ENCODE data around the gene DBNDD2. TPM values are rescaled to one million over a fixed set of nuclear protein-coding genes. Genes with fewer than 3 reads are reported as not detected.
A peak's percentile ranks its signal among the peaks of the same experiment; 100 is the strongest.

Gene DBNDD2
- total RNA-seq, 2 experiments from 2014 or later = 13.2 to 15.7 TPM

DNA sequence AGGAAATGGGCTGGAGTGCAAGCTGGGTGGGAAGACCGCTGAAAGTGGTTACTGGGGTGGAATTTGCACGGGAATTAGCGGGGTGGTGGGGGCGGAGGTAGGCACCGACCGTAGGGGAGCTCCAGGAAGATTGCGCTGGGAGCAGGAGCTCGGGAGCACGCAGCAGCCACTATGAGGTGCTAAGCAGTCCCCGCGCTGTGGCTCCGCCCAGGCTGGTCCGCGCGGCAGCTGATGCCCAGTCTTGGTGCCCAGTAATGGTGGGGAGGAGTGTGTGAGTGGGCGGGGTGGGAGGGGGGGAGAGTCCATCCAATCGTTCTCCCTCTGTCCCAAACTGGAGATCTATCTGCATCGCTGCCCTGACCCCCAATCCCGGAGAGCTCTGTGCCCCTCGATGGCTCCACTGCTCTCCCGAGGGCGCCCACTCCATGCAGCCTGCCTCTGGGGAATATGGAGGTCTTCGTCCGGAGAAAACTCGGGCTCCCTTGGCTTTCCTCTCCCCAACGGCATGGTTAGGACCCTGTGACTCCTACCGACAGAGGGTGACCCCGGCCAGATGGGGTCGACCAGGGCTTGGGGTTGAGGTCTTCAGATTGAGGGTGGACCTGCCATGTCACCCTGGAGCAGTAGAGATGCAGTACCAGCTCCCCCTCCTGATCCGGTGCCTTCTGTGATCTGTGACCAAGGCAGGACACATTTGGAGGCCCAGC lies 35.3 kb upstream of the DBNDD2 start:
- H3K27ac Mint-ChIP-seq = peak overlapping the region; percentile 96
- no peaks in the 10 kb centered on the region for H3K27me3 Mint-ChIP-seq
- no peak for ATAC-seq (ENCODE audit: poor library complexity)
- intact Hi-C loops (cut with DNase I, micrococcal nuclease) = loop anchor here (1.0 to 5.0 kb wide), 5 partner anchors 9 to 485 kb away; partner anchors contain the start of genes ACOT8 (in 1 of the 2), PIGT (in 1 of the 2), SYS1 (in 1 of the 2) and ZSWIM3 (in 1 of the 2)
- TF ChIP-seq CTCF (IDR thresholded peaks at IDR 0.05) = no peak
- H3K4me1 ChIP-seq (ENCODE audit: insufficient read depth, low read length) = peaks cover 39% of the 10 kb centered on the region
- peaks cover 9% of the 10 kb centered on the region for H3K36me3 ChIP-seq (ENCODE audit: insufficient read depth, low read length)
- ChIA-PET POLR2A (interaction anchor here (0.8 to 4.7 kb wide), 14 partner anchors 9 to 1916 kb away, joined by 3 to 184 read pairs (median 8); partner anchors contain the start of genes DBNDD2, PCIF1, PIGT and SYS1), CTCF (interaction anchor here (0.9 to 9.5 kb wide), 18 partner anchors 10 to 398 kb away, joined by 3 to 132 read pairs (median 5); partner anchors contain the start of genes PIGT and SYS1)
- H3K4me3 ChIP-seq (ENCODE audit: low read length) = peak overlapping the region; percentile 63
- H3K4me1 Mint-ChIP-seq (ENCODE audit: low read depth) = peaks cover 53% of the 10 kb centered on the region
- peaks cover 29% of the 10 kb centered on the region for H3K36me3 Mint-ChIP-seq (ENCODE audit: low read depth)
- peak overlapping the region; percentile 62 to 73 for H3K27ac ChIP-seq (ENCODE audit: low read depth in 1 of 2, low read length in 2 of 2)
- no peaks in the 10 kb centered on the region for H3K9me3 ChIP-seq (ENCODE audit: control insufficient read depth in 1 of 2, insufficient read depth in 1 of 2, low read length in 2 of 2)
- peak overlapping the region; percentile 90 for H3K4me3 Mint-ChIP-seq
- H3K27me3 ChIP-seq (ENCODE audit: control insufficient read depth in 1 of 2, insufficient read depth in 2 of 2, low read length in 2 of 2) = no peaks in the 10 kb centered on the region
- DNase-seq = peak in 1 of 14 experiments; percentile 30
- H3K9me3 Mint-ChIP-seq = no peaks in the 10 kb centered on the region

- H3K36me3 ChIP-seq (ENCODE audit: insufficient read depth, low read length) = peaks cover 2% of the 10 kb centered on the region
- H3K9me3 Mint-ChIP-seq = no peaks in the 10 kb centered on the region
- peak overlapping the region; percentile 90 for H3K4me3 Mint-ChIP-seq
- peak overlapping the region; percentile 63 for H3K4me3 ChIP-seq (ENCODE audit: low read length)
- H3K4me1 Mint-ChIP-seq (ENCODE audit: low read depth) = peaks cover 46% of the 10 kb centered on the region
- peak overlapping the region; percentile 96 for H3K27ac Mint-ChIP-seq
- H3K4me1 ChIP-seq (ENCODE audit: insufficient read depth, low read length) = peaks cover 32% of the 10 kb centered on the region
- H3K27ac ChIP-seq (ENCODE audit: low read depth in 1 of 2, low read length in 2 of 2) = peak overlapping the region; percentile 62 to 73
- no peaks in the 10 kb centered on the region for H3K27me3 ChIP-seq (ENCODE audit: control insufficient read depth in 1 of 2, insufficient read depth in 2 of 2, low read length in 2 of 2)
- DNase-seq (peak; percentile 84 to 95 (median 89)), ATAC-seq (ENCODE audit: poor library complexity) (peak; percentile 89)
- ChIA-PET POLR2A (interaction anchor here (0.6 to 4.7 kb wide), 19 partner anchors 9 to 1916 kb away, joined by 3 to 184 read pairs (median 4); partner anchors contain the start of genes DBNDD2, PCIF1, PIGT and SDC4), CTCF (interaction anchor here (0.6 to 9.5 kb wide), 36 partner anchors 8 to 1915 kb away, joined by 3 to 132 read pairs (median 4); partner anchors contain the start of genes PIGT, SDC4, SRSF6 and SYS1)
- no peaks in the 10 kb centered on the region for H3K9me3 ChIP-seq (ENCODE audit: control insufficient read depth in 1 of 2, insufficient read depth in 1 of 2, low read length in 2 of 2)
- intact Hi-C loops (cut with DNase I, micrococcal nuclease) = loop anchor here (1.0 to 5.0 kb wide), 6 partner anchors 10 to 484 kb away; partner anchors contain the start of genes ACOT8 (in 1 of the 2), PIGT (in 1 of the 2), SYS1 (in 1 of the 2) and ZSWIM3 (in 1 of the 2)
- H3K36me3 Mint-ChIP-seq (ENCODE audit: low read depth) = peaks cover 22% of the 10 kb centered on the region
- H3K27me3 Mint-ChIP-seq = no peaks in the 10 kb centered on the region
- TF ChIP-seq CTCF (IDR thresholded peaks at IDR 0.05) = peak; percentile 86
These were observed 34.6 kb upstream of the DBNDD2 start for GRCh38 chr20:45373353-45374100.

- Mint-ChIP-seq H3K27me3 (no peaks in the 10 kb centered on the region), H3K4me3 (peak overlapping the region; percentile 90), H3K36me3 (ENCODE audit: low read depth) (peaks cover 16% of the 10 kb centered on the region), H3K4me1 (ENCODE audit: low read depth) (peaks cover 41% of the 10 kb centered on the region), H3K27ac (peak overlapping the region; percentile 96), H3K9me3 (no peaks in the 10 kb centered on the region)
- H3K9me3 ChIP-seq (ENCODE audit: control insufficient read depth in 1 of 2, insufficient read depth in 1 of 2, low read length in 2 of 2) = no peaks in the 10 kb centered on the region
- ChIA-PET CTCF (interaction anchor here (0.6 to 9.5 kb wide), 35 partner anchors 8 to 1916 kb away, joined by 3 to 132 read pairs (median 4); partner anchors contain the start of genes PIGT, SDC4, SRSF6 and SYS1), POLR2A (interaction anchor here (0.6 to 4.7 kb wide), 17 partner anchors 8 to 859 kb away, joined by 3 to 184 read pairs (median 4); partner anchors contain the start of genes DBNDD2, PCIF1, PIGT and SDC4)
- no peak for ATAC-seq (ENCODE audit: poor library complexity)
- no peak overlapping the region for H3K27ac ChIP-seq (ENCODE audit: low read depth in 1 of 2, low read length in 2 of 2)
- DNase-seq = no peak
- peak; percentile 27 for TF ChIP-seq CTCF (IDR thresholded peaks at IDR 0.05)
- no peaks in the 10 kb centered on the region for H3K36me3 ChIP-seq (ENCODE audit: insufficient read depth, low read length)
- intact Hi-C loops (cut with DNase I, micrococcal nuclease) = loop anchor here in 1 of 2 experiments (1.0 to 5.0 kb wide), 3 partner anchors 37 to 483 kb away; partner anchors contain the start of genes ACOT8 and ZSWIM3
- no peaks in the 10 kb centered on the region for H3K27me3 ChIP-seq (ENCODE audit: control insufficient read depth in 1 of 2, insufficient read depth in 2 of 2, low read length in 2 of 2)
- peak overlapping the region; percentile 63 for H3K4me3 ChIP-seq (ENCODE audit: low read length)
- peaks cover 28% of the 10 kb centered on the region for H3K4me1 ChIP-seq (ENCODE audit: insufficient read depth, low read length)
These were observed 34.0 kb upstream of the DBNDD2 start for GRCh38 chr20:45374101-45374467.

Data from CD4-positive, alpha-beta T cell (primary cell).